ENCODE measurements around the gene C3orf85.

The C3orf85 gene

GRCh38 chr3:109177908-109178307 lies 41.4 kb downstream of the C3orf85 start:
- no peak overlapping the region for H3K27ac ChIP-seq
- no peak for TF ChIP-seq ZFX (IDR thresholded peaks at IDR 0.05)
- TF ChIP-seq CTCF (conservative IDR thresholded peaks at IDR 0.05): no peak

- no peak for TF ChIP-seq ZFX (IDR thresholded peaks at IDR 0.05)
- no peak for TF ChIP-seq CTCF (conservative IDR thresholded peaks at IDR 0.05)
- H3K27ac ChIP-seq: no peak overlapping the region
Measured at GRCh38 chr3:109178708-109179107, 42.2 kb downstream of the C3orf85 start.

GRCh38 chr3:109184726-109185125 lies 48.2 kb downstream of the C3orf85 start:
- no peak overlapping the region for H3K27ac ChIP-seq
- TF ChIP-seq CTCF (conservative IDR thresholded peaks at IDR 0.05) (no peak), ZFX (IDR thresholded peaks at IDR 0.05) (no peak)

GRCh38 chr3:109187390-109187789 lies 50.9 kb downstream of the C3orf85 start:
- TF ChIP-seq CTCF (conservative IDR thresholded peaks at IDR 0.05) (no peak), ZFX (IDR thresholded peaks at IDR 0.05) (no peak)
- H3K27ac ChIP-seq: no peak overlapping the region

- TF ChIP-seq CTCF (conservative IDR thresholded peaks at IDR 0.05): no peak
- H3K27ac ChIP-seq: no peak overlapping the region
Measured at GRCh38 chr3:109188741-109189140, 52.2 kb downstream of the C3orf85 start.

GRCh38 chr3:109191421-109191820 lies 54.9 kb downstream of the C3orf85 start:
- no peak overlapping the region for H3K27ac ChIP-seq
- TF ChIP-seq CTCF (conservative IDR thresholded peaks at IDR 0.05) (no peak), ZFX (IDR thresholded peaks at IDR 0.05) (no peak)

GRCh38 chr3:109195815-109196214 lies 59.3 kb downstream of the C3orf85 start:
- TF ChIP-seq CTCF (conservative IDR thresholded peaks at IDR 0.05) (no peak), ZFX (IDR thresholded peaks at IDR 0.05) (no peak)

More at GRCh38 chr3:109195815-109196214, 59.3 kb downstream of the C3orf85 start:
- no peak overlapping the region for H3K27ac ChIP-seq
